Peyer's patch (tissue), 4 donors: Measurements from ENCODE around the gene LHX1.

Experiments
- CTCF ChIP-seq, 6 experiments: fragments of 450-650 bp in 4 of 6; fragments of 200-600 bp in 2 of 6; sonication (generic) in 1 of 6; IDR thresholded peaks; one replicate each; pipeline ENCODE4 v1.5.1; 2017 to 2019; ENCODE audit warnings: antibody characterized with exemption in 6 of 6, mild to moderate bottlenecking in 3 of 6, moderate library complexity in 1 of 6
- POLR2A ChIP-seq, 2 donors: fragments of 450-650 bp; IDR thresholded peaks; one replicate each; pipeline ENCODE4 v1.5.1; 2017; ENCODE audit warnings: antibody characterized with exemption in 2 of 2, mild to moderate bottlenecking in 2 of 2, moderate library complexity in 2 of 2

GRCh38 chr17:36977568-36977967 lies 40.3 kb downstream of the LHX1 start:
- no peak for TF ChIP-seq CTCF (IDR thresholded peaks at IDR 0.05)
- TF ChIP-seq POLR2A (IDR thresholded peaks at IDR 0.05), result no peak
